Retinal pigment epithelial cell (primary cell): ENCODE data around the gene SERPINF2.

Source experiments
- DNase-seq: peaks from one replicate; pipeline ENCODE4 v3.0.0-alpha.2; 2010; ENCODE audit warnings: low read depth
- H3K4me3 ChIP-seq: 2 replicates; pipeline ENCODE4 v1.5.1; 2011; ENCODE audit warnings: mild to moderate bottlenecking, low read length, control low read depth, moderate library complexity
- TF ChIP-seq, protein P1 (sequence below): conservative IDR thresholded peaks from 2 replicates; pipeline ENCODE4 v1.5.1; 2011; ENCODE audit warnings: low read depth, low read length, control low read depth, inconsistent platforms

SERPINF2 gene

DNA sequence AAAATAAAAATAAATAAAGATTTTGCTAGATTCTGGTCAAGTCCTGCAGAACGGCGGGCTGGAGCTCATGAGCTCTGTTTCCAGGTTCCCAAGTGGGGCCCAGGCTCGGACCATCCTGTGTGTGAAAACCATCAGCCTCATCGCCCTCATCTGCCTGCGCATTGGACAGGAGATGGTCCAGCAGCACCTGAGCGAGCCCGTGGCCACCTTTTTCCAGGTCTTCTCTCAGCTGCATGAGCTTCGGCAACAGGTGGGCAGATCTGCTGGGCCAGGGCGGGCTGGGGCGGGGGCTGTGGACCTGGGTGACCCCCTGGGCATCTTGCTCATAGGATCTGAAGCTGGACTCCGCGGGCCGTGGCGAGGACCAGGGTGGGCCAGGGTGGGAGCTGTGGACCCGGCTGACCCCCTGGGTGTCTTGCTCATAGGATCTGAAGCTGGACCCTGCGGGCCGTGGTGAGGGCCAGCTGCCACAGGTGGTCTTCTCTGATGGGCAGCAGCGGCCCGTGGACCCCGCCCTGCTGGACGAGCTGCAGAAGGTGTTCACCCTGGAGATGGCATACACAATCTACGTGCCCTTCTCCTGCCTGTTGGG, 10.3 kb upstream of the SERPINF2 start:
- TF ChIP-seq, protein P1, sequence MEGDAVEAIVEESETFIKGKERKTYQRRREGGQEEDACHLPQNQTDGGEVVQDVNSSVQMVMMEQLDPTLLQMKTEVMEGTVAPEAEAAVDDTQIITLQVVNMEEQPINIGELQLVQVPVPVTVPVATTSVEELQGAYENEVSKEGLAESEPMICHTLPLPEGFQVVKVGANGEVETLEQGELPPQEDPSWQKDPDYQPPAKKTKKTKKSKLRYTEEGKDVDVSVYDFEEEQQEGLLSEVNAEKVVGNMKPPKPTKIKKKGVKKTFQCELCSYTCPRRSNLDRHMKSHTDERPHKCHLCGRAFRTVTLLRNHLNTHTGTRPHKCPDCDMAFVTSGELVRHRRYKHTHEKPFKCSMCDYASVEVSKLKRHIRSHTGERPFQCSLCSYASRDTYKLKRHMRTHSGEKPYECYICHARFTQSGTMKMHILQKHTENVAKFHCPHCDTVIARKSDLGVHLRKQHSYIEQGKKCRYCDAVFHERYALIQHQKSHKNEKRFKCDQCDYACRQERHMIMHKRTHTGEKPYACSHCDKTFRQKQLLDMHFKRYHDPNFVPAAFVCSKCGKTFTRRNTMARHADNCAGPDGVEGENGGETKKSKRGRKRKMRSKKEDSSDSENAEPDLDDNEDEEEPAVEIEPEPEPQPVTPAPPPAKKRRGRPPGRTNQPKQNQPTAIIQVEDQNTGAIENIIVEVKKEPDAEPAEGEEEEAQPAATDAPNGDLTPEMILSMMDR: no peak
- no peak for DNase-seq
- no peak overlapping the region for H3K4me3 ChIP-seq

GRCh38 chr17:1732833-1733321, 9.8 kb upstream of the SERPINF2 start:
- TF ChIP-seq, protein P1: no peak
- DNase-seq: no peak
- H3K4me3 ChIP-seq: no peak overlapping the region

- DNase-seq: no peak
- TF ChIP-seq, protein P1: no peak
- H3K4me3 ChIP-seq: no peak overlapping the region
Observed at GRCh38 chr17:1733759-1734158, 8.9 kb upstream of the SERPINF2 start.

DNA sequence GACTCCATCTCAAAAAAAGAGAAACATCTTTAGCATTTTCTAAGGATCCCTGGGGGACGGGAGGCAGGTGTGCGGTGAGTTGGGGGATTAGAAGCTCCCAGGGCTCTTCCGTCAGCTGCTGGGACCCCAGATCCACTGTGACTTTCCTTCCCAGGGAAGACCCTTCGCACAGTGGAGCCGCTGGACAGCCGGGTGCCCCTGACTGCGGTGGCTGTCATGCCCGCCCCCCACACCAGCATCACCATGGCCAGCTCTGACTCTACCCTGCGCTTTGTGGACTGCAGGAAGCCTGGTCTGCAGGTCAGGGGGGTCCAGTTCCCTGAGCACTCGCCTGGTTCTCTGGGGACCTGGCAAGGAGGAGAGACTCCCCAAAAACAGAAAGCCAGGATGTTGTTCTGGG, 7.3 kb upstream of the SERPINF2 start:
- DNase-seq: no peak

DNA sequence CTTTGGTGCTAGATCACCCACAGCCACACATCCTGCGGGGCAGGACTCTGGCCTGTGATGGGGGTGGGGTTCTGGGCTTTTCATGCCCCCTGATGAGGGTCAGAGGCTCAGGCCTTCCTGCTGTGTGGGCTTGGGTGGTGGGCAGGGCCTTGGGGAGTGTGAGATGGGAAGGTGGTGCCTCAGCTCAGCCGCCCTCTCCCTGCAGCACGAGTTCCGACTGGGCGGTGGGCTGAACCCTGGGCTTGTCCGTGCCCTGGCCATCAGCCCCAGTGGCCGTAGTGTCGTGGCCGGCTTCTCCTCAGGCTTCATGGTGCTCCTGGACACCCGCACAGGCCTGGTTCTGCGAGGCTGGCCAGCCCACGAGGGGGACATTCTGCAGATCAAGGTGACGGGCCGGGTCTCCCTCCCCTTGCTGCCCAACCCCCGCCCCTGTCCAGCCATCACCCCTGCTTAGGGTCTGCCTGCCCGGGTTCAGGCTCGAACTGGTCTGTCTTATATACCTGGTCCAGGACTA, 6.8 kb upstream of the SERPINF2 start:
- H3K4me3 ChIP-seq: no peak overlapping the region
- TF ChIP-seq, protein P1: no peak

More for the DNA sequence above, 7.3 kb upstream of the SERPINF2 start:
- TF ChIP-seq, protein P1: no peak
- no peak overlapping the region for H3K4me3 ChIP-seq

GRCh38 chr17:1736348-1737281, 6.1 kb upstream of the SERPINF2 start:
- no peak overlapping the region for H3K4me3 ChIP-seq
- no peak for DNase-seq
- TF ChIP-seq, protein P1: no peak

More for the DNA sequence above, 6.8 kb upstream of the SERPINF2 start:
- no peak for DNase-seq
